K562 (cell line): ENCODE data around the gene NDRG3. TPM values are rescaled to one million over a fixed set of nuclear protein-coding genes. Genes with fewer than 3 reads are reported as not detected.

Experiments used
- ATAC-seq: fragments of 200-7000 bp; cut with Tn5 transposase; 3 replicates; pipeline ENCODE4 v1.9.1; 2020; ENCODE audit warnings: moderate library complexity
- BruUV-seq: library from RNA; stranded (reverse); fragments of 400-500 nt; replicated peaks from 2 replicates; lab custom pipeline; 2021; lab: Mats Ljungman, UMichigan
- CTCF ChIA-PET: fragments of 300-600 bp; formaldehyde crosslinking; extraction: SDS; loops from one replicate; lab custom pipeline; 2021; ENCODE audit warnings: low intra/inter-chr PET ratio; lab: Yijun Ruan, JAX
- POLR2A ChIA-PET: fragments of 300-600, 350-650 bp; sonication (Branson Sonifier 250); formaldehyde crosslinking; extraction: SDS; loops from one replicate; lab custom pipeline; 2021; ENCODE audit warnings: antibody characterized with exemption, inconsistent platforms; lab: Yijun Ruan, JAX
- DNase-seq, 4 experiments: peaks; one replicate each; pipeline versions ENCODE4 v3.0.0 to v3.0.0-alpha.2; 2011 to 2018; ENCODE audit warnings: low spot score in 3 of 4, mixed read lengths in 3 of 4; ENCODE audit errors: extremely low read depth in 1 of 4
- FAIRE-seq: peaks from 2 replicates; lab custom pipeline; 2011; peaks lifted over from hg19 to GRCh38; lab: Jason Lieb, UNC
- H2AFZ ChIP-seq: 2 replicates; pipeline ENCODE4 v1.6.0; 2011; ENCODE audit warnings: low read depth, low read length, control low read depth, inconsistent platforms
- H3K27ac ChIP-seq: fragments of 200-600 bp; 3 replicates; pipeline ENCODE4 v1.8.0; 2011; ENCODE audit warnings: low read depth, mild to moderate bottlenecking, control low read depth, inconsistent platforms, low read length, moderate library complexity, mixed read lengths; ENCODE audit errors: extremely low read depth
- H3K27me3 ChIP-seq, 2 experiments: fragments of 300-600 bp in 1 of 2; 2 replicates in 1 of 2; 3 replicates in 1 of 2; pipeline versions ENCODE4 v1.6.0 to v1.8.0; 2011; ENCODE audit warnings: inconsistent platforms in 2 of 2, low read length in 2 of 2, mild to moderate bottlenecking in 1 of 2, mixed read lengths in 1 of 2, moderate library complexity in 1 of 2; ENCODE audit not compliant: control insufficient read depth in 2 of 2, insufficient read depth in 2 of 2
- H3K36me3 ChIP-seq: fragments of 300-600 bp; 3 replicates; pipeline ENCODE4 v1.8.0; 2011; ENCODE audit warnings: mild to moderate bottlenecking, low read length, inconsistent platforms; ENCODE audit not compliant: control insufficient read depth, insufficient read depth
- H3K4me1 ChIP-seq, 2 experiments: fragments of 200-600 bp in 1 of 2; replicated peaks in 1 of 2; 2 replicates in 1 of 2; 3 replicates in 1 of 2; pipeline versions ENCODE4 v1.5.1 to v1.8.0; 2011; ENCODE audit warnings: inconsistent platforms in 2 of 2, low read length in 2 of 2, mild to moderate bottlenecking in 1 of 2, mixed read lengths in 1 of 2, moderate library complexity in 1 of 2; ENCODE audit not compliant: control insufficient read depth in 2 of 2, insufficient read depth in 2 of 2
- H3K4me2 ChIP-seq: 2 replicates; pipeline ENCODE4 v1.6.1; 2011; ENCODE audit warnings: low read length, control low read depth, inconsistent platforms, mixed read lengths; ENCODE audit not compliant: insufficient read depth
- H3K4me3 ChIP-seq: fragments of 200-600 bp; sonication (generic), shearing (Covaris generic); 2 replicates; pipeline ENCODE4 v1.5.1; 2016; ENCODE audit warnings: control low read depth, inconsistent platforms
- H3K79me2 ChIP-seq: fragments of 200-600 bp; 3 replicates; pipeline ENCODE4 v1.8.0; 2011; ENCODE audit warnings: low read length, inconsistent platforms; ENCODE audit not compliant: control insufficient read depth, insufficient read depth
- H3K9ac ChIP-seq, 2 experiments: 2 replicates each; pipeline versions ENCODE4 v1.6.0 to v1.6.1; 2011; ENCODE audit warnings: low read depth in 2 of 2, low read length in 2 of 2, control low read depth in 1 of 2, inconsistent platforms in 1 of 2, mild to moderate bottlenecking in 1 of 2, mixed read lengths in 1 of 2; ENCODE audit not compliant: insufficient read depth in 1 of 2
- H3K9me1 ChIP-seq: one replicate; pipeline ENCODE4 v1.6.0; 2011; ENCODE audit warnings: inconsistent platforms, mild to moderate bottlenecking, low read length, moderate library complexity; ENCODE audit not compliant: control insufficient read depth, insufficient read depth
- H3K9me3 ChIP-seq: replicated peaks from 2 replicates; pipeline ENCODE4 v1.5.1; 2011; ENCODE audit warnings: low read depth, low read length, inconsistent platforms; ENCODE audit not compliant: control insufficient read depth, insufficient read depth
- H4K20me1 ChIP-seq: replicated peaks from 2 replicates; pipeline ENCODE4 v1.6.1; 2011; ENCODE audit warnings: low read length, inconsistent platforms, mixed read lengths; ENCODE audit not compliant: control insufficient read depth, insufficient read depth
- ETS2 ChIP-seq: IDR thresholded peaks from 2 replicates; pipeline ENCODE4 v1.6.1; 2016; ENCODE audit warnings: borderline replicate concordance, missing genetic modification characterization, mild to moderate bottlenecking, moderate library complexity, missing compliant biosample characterization; ENCODE audit not compliant: poor library complexity, severe bottlenecking
- FOXP1 ChIP-seq: sonication (generic); formaldehyde crosslinking; IDR thresholded peaks from 2 replicates; pipeline ENCODE4 v1.8.0; 2022; ENCODE audit warnings: mild to moderate bottlenecking, missing genetic modification reagents
- HMG20B ChIP-seq: fragments of 250-450 bp; sonication (Bioruptor Pico); IDR thresholded peaks from 2 replicates; pipeline ENCODE4 v1.5.0; 2021; ENCODE audit warnings: mild to moderate bottlenecking
- MAZ ChIP-seq, 2 experiments: fragments of 450-650 bp in 1 of 2; sonication (generic) in 1 of 2; formaldehyde crosslinking; IDR thresholded peaks in 1 of 2; conservative IDR thresholded peaks in 1 of 2; 2 replicates each; pipeline versions ENCODE4 v1.4.0 to v1.5.0; 2020; ENCODE audit warnings: mild to moderate bottlenecking in 1 of 2, missing genetic modification reagents in 1 of 2
- NONO ChIP-seq, 2 experiments: fragments of 200-400 bp in 1 of 2; fragments of 450-650 bp in 1 of 2; formaldehyde crosslinking in 1 of 2; IDR thresholded peaks; 2 replicates each; pipeline ENCODE4 v1.6.1; 2017; ENCODE audit warnings: low read depth in 2 of 2, mild to moderate bottlenecking in 2 of 2, moderate library complexity in 2 of 2, low read length in 1 of 2
- SIN3A ChIP-seq, 2 experiments: fragments of 150-350 bp in 1 of 2; IDR thresholded peaks; 2 replicates each; pipeline ENCODE4 v1.6.1; 2011 to 2016; ENCODE audit warnings: borderline replicate concordance in 2 of 2, low read depth in 2 of 2, low read length in 2 of 2, mild to moderate bottlenecking in 2 of 2, moderate library complexity in 2 of 2; ENCODE audit not compliant: control insufficient read depth in 1 of 2
- STAT5B ChIP-seq: fragments of 250-450 bp; sonication (Bioruptor Pico); IDR thresholded peaks from 2 replicates; pipeline ENCODE4 v1.8.0; 2021; ENCODE audit warnings: mild to moderate bottlenecking, inconsistent platforms
- SUPT5H ChIP-seq: fragments of 450-650 bp; IDR thresholded peaks from 2 replicates; pipeline ENCODE4 v1.6.1; 2016
- TGIF2 ChIP-seq: sonication (generic); formaldehyde crosslinking; IDR thresholded peaks from 2 replicates; pipeline ENCODE4 v1.8.1; 2022; ENCODE audit warnings: mild to moderate bottlenecking, missing genetic modification reagents, moderate library complexity
- ZFX ChIP-seq: sonication (generic); formaldehyde crosslinking; IDR thresholded peaks from 2 replicates; pipeline ENCODE4 v1.8.0; 2022; ENCODE audit warnings: mild to moderate bottlenecking, missing genetic modification reagents, moderate library complexity
- ZNF121 ChIP-seq: sonication (generic); formaldehyde crosslinking; conservative IDR thresholded peaks from 2 replicates; pipeline ENCODE4 v1.8.0; 2022; ENCODE audit warnings: missing genetic modification reagents
- ZNF57 ChIP-seq: fragments of 450-650 bp; formaldehyde crosslinking; IDR thresholded peaks from 2 replicates; pipeline ENCODE4 v1.4.0; 2020; ENCODE audit warnings: mild to moderate bottlenecking, moderate library complexity
- WGBS: fragments of 100-300 bp; shearing (Covaris generic); methylation state at CpG from one replicate; pipeline ENCODE4 v1.1.6; 2016; ENCODE audit warnings: low coverage, mixed read lengths; ENCODE audit not compliant: insufficient coverage; ENCODE audit errors: missing lambda C conversion rate; 5-methylcytosine and 5-hydroxymethylcytosine counted together
- in situ Hi-C: fragments of 300-500 bp; cut with MboI; formaldehyde crosslinking; loops from 4 replicates; pipeline ENCODE4 v1.15.0; 2018; ENCODE audit warnings: inconsistent platforms, mixed read lengths
- intact Hi-C: fragments of 100-400 bp; cut with micrococcal nuclease; formaldehyde crosslinking; loops from 2 replicates; pipeline ENCODE4 v1.14.2; 2022
- polyA plus RNA-seq, 8 experiments: library from polyadenylated mRNA; depleted of rRNA in 4 of 8; stranded (reverse) in 5 of 8; unstranded in 3 of 8; fragments of >200 nt; fragmentation: Nextera tagmentation in 2 of 8; fragmentation: Illumina TruSeq in 1 of 8; extraction: Ambion mirVana in 2 of 8; extraction: Trizol in 1 of 8; gene quantifications; 2 replicates each; pipeline versions ENCODE4 v1.2.1 to v1.2.3, GENCODE V29; 2011 to 2014; ENCODE audit warnings: inconsistent platforms in 1 of 8, missing spikeins in 1 of 8
- total RNA-seq, 7 experiments: library from RNA; depleted of rRNA in 6 of 7; stranded (reverse); fragments of >200 nt in 6 of 7; fragmentation: Illumina TruSeq in 2 of 7; extraction: Trizol in 2 of 7; gene quantifications; 2 replicates each; pipeline versions ENCODE4 v1.2.1 to v1.2.3, GENCODE V29; 2011 to 2021; ENCODE audit warnings: low replicate concordance in 1 of 7
- TF ChIP-seq, protein P1 (sequence below): fragments of 250-450 bp; sonication (Bioruptor Pico); IDR thresholded peaks from 2 replicates; pipeline ENCODE4 v1.8.0; 2021; ENCODE audit warnings: moderate library complexity, mild to moderate bottlenecking, inconsistent platforms
- TF ChIP-seq, protein P2 (sequence below): fragments of 450-650 bp; IDR thresholded peaks from 2 replicates; pipeline ENCODE4 v1.6.1; 2016; ENCODE audit warnings: borderline replicate concordance
- TF ChIP-seq, protein P3 (sequence below): conservative IDR thresholded peaks from 2 replicates; pipeline ENCODE4 v1.6.1; 2011; ENCODE audit warnings: low read depth, mild to moderate bottlenecking, low read length; ENCODE audit not compliant: control insufficient read depth
- TF ChIP-seq, protein P4 (sequence below): fragments of 250-450 bp; sonication (Bioruptor Pico); IDR thresholded peaks from 2 replicates; pipeline ENCODE4 v1.4.0; 2020; ENCODE audit warnings: borderline replicate concordance

The NDRG3 gene
- total and polyA plus RNA-seq, 9 of the 15 experiments (the other 6 are each of a cell fraction or from before 2014, with no cell fraction given) = 14.6 to 39.4 (median 24.4) TPM

DNA sequence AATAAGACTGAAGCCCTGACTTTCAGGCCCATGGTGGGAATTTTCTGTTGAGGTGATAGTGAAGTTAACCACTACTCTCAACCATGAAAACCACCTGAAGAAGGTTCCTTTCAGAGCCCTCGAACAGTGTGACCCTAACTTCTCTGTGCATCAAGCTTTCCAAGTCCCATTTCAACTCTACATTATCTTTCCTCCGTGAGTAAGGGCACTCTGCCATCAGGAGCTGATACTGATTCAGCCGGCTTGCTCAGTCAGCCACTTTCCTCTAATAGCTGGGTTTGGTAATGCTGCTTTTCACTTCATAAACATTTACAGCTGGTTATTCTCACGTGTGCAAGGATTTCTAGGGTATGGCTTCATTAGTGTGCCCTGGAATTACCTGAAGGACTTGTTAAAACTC is 89.2 kb downstream of the NDRG3 start:
- ATAC-seq = no peak
- intact Hi-C loops (no loop called here), in situ Hi-C loops (no loop called here)
- no peaks in the 10 kb centered on the region for H3K79me2 ChIP-seq
- no peak for DNase-seq
- H3K9me1 ChIP-seq = no peaks in the 10 kb centered on the region
- WGBS = 38% methylated on average over 4 of the region's 4 CpGs
- H4K20me1 ChIP-seq = no peaks in the 10 kb centered on the region
- FAIRE-seq = no peak
- no peak overlapping the region for H3K27ac ChIP-seq
- no peak overlapping the region for H3K4me2 ChIP-seq
- H3K9ac ChIP-seq = no peak overlapping the region
- H3K9me3 ChIP-seq = no peaks in the 10 kb centered on the region
- ChIA-PET POLR2A (interaction anchor here (0.7 to 1.2 kb wide), 2 partner anchors 14 to 559 kb away, joined by 3 to 4 read pairs; no protein-coding TSS in a partner anchor), CTCF (no interaction called here)
- H3K4me3 ChIP-seq = no peak overlapping the region
- BruUV-seq = no TSS peak
- no peaks in the 10 kb centered on the region for H3K27me3 ChIP-seq
- H3K36me3 ChIP-seq = peaks cover 12% of the 10 kb centered on the region; the same call in 2 of the 3 replicates
- no peaks in the 10 kb centered on the region for H3K4me1 ChIP-seq
- H2AFZ ChIP-seq = no peak overlapping the region
- TF ChIP-seq, protein P1, sequence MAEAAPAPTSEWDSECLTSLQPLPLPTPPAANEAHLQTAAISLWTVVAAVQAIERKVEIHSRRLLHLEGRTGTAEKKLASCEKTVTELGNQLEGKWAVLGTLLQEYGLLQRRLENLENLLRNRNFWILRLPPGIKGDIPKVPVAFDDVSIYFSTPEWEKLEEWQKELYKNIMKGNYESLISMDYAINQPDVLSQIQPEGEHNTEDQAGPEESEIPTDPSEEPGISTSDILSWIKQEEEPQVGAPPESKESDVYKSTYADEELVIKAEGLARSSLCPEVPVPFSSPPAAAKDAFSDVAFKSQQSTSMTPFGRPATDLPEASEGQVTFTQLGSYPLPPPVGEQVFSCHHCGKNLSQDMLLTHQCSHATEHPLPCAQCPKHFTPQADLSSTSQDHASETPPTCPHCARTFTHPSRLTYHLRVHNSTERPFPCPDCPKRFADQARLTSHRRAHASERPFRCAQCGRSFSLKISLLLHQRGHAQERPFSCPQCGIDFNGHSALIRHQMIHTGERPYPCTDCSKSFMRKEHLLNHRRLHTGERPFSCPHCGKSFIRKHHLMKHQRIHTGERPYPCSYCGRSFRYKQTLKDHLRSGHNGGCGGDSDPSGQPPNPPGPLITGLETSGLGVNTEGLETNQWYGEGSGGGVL = no peak
- TF ChIP-seq FOXP1 = no peak
- no peak for TF ChIP-seq ZNF57 (CRISPR knock-in tag)
- TF ChIP-seq TGIF2 (CRISPR knock-in tag) = no peak
- no peak for TF ChIP-seq STAT5B (CRISPR knock-in tag)
- no peak for TF ChIP-seq ZNF121 (CRISPR knock-in tag)
- no peak for TF ChIP-seq SIN3A (IDR thresholded peaks at IDR 0.05; ENCODE audit: borderline replicate concordance in 2 of 2, control insufficient read depth in 1 of 2, low read depth in 2 of 2, low read length in 2 of 2)
- no peak for TF ChIP-seq MAZ (CRISPR knock-in tag; conservative IDR thresholded peaks at IDR 0.05 in 1 of 2, IDR thresholded peaks at IDR 0.05 in 1 of 2)
- TF ChIP-seq SUPT5H = no peak
- TF ChIP-seq, protein P2, sequence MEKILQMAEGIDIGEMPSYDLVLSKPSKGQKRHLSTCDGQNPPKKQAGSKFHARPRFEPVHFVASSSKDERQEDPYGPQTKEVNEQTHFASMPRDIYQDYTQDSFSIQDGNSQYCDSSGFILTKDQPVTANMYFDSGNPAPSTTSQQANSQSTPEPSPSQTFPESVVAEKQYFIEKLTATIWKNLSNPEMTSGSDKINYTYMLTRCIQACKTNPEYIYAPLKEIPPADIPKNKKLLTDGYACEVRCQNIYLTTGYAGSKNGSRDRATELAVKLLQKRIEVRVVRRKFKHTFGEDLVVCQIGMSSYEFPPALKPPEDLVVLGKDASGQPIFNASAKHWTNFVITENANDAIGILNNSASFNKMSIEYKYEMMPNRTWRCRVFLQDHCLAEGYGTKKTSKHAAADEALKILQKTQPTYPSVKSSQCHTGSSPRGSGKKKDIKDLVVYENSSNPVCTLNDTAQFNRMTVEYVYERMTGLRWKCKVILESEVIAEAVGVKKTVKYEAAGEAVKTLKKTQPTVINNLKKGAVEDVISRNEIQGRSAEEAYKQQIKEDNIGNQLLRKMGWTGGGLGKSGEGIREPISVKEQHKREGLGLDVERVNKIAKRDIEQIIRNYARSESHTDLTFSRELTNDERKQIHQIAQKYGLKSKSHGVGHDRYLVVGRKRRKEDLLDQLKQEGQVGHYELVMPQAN = no peak
- TF ChIP-seq, protein P3, sequence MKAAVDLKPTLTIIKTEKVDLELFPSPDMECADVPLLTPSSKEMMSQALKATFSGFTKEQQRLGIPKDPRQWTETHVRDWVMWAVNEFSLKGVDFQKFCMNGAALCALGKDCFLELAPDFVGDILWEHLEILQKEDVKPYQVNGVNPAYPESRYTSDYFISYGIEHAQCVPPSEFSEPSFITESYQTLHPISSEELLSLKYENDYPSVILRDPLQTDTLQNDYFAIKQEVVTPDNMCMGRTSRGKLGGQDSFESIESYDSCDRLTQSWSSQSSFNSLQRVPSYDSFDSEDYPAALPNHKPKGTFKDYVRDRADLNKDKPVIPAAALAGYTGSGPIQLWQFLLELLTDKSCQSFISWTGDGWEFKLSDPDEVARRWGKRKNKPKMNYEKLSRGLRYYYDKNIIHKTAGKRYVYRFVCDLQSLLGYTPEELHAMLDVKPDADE = no peak
- TF ChIP-seq NONO (IDR thresholded peaks at IDR 0.05; ENCODE audit: low read depth in 2 of 2, low read length in 1 of 2) = no peak
- TF ChIP-seq ZFX (CRISPR knock-in tag) = no peak
- TF ChIP-seq ETS2 (tag) = no peak
- TF ChIP-seq, protein P4, sequence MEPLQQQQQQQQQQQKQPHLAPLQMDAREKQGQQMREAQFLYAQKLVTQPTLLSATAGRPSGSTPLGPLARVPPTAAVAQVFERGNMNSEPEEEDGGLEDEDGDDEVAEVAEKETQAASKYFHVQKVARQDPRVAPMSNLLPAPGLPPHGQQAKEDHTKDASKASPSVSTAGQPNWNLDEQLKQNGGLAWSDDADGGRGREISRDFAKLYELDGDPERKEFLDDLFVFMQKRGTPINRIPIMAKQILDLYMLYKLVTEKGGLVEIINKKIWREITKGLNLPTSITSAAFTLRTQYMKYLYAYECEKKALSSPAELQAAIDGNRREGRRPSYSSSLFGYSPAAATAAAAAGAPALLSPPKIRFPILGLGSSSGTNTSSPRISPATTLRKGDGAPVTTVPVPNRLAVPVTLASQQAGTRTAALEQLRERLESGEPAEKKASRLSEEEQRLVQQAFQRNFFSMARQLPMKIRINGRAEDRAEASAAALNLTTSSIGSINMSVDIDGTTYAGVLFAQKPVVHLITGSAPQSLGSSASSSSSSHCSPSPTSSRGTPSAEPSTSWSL (CRISPR knock-in tag) = no peak
- TF ChIP-seq HMG20B (CRISPR knock-in tag) = no peak
